KMS-11 (cell line): ENCODE measurements around the gene MAFB.

Experiments used
- H2AFZ ChIP-seq: fragments of 200-600 bp; sonication (generic); 2 replicates; pipeline ENCODE4 v1.6.1; 2016; ENCODE audit warnings: antibody characterized with exemption, mixed run types, low read depth
- H3K27ac ChIP-seq: fragments of 200-600 bp; sonication (generic); 2 replicates; pipeline ENCODE4 v1.6.1; 2016; ENCODE audit warnings: mild to moderate bottlenecking, mixed run types
- H3K27me3 ChIP-seq: fragments of 200-600 bp; sonication (generic); 2 replicates; pipeline ENCODE4 v1.6.1; 2017; ENCODE audit warnings: mild to moderate bottlenecking, low read depth, mixed run types, moderate library complexity; ENCODE audit not compliant: insufficient read depth
- H3K36me3 ChIP-seq: fragments of 200-600 bp; sonication (generic); 2 replicates; pipeline ENCODE4 v1.6.1; 2017; ENCODE audit warnings: mild to moderate bottlenecking, mixed run types; ENCODE audit not compliant: insufficient read depth
- H3K4me1 ChIP-seq: fragments of 200-600 bp; sonication (generic); 2 replicates; pipeline ENCODE4 v1.6.1; 2016; ENCODE audit warnings: mild to moderate bottlenecking, low read depth, mixed run types; ENCODE audit not compliant: poor library complexity, severe bottlenecking
- H3K4me2 ChIP-seq: fragments of 200-600 bp; sonication (generic); 2 replicates; pipeline ENCODE4 v1.7.0; 2016; ENCODE audit warnings: mild to moderate bottlenecking, mixed run types
- H3K4me3 ChIP-seq: fragments of 200-600 bp; sonication (generic); IDR thresholded peaks from 2 replicates; pipeline ENCODE4 v1.6.1; 2017; ENCODE audit warnings: low read depth, low read length, mixed read lengths; ENCODE audit not compliant: insufficient read depth
- H3K79me2 ChIP-seq: fragments of 200-600 bp; sonication (generic); 2 replicates; pipeline ENCODE4 v1.6.1; 2016; ENCODE audit warnings: low read depth, mixed run types; ENCODE audit not compliant: insufficient read depth
- H3K9ac ChIP-seq: fragments of 200-600 bp; sonication (generic); 2 replicates; pipeline ENCODE4 v1.6.1; 2016; ENCODE audit warnings: mild to moderate bottlenecking, mixed run types
- H4K20me1 ChIP-seq: fragments of 200-600 bp; sonication (generic); 2 replicates; pipeline ENCODE4 v1.6.1; 2016; ENCODE audit warnings: mild to moderate bottlenecking, mixed run types; ENCODE audit not compliant: insufficient read depth
- TF ChIP-seq, protein P1 (sequence below): fragments of 200-600 bp; sonication (generic); conservative IDR thresholded peaks from 2 replicates; pipeline ENCODE4 v1.6.1; 2017; ENCODE audit warnings: low read depth, mild to moderate bottlenecking, antibody characterized with exemption, low read length, moderate library complexity, mixed read lengths

Gene MAFB

GRCh38 chr20:40673442-40673841, 15.6 kb downstream of the MAFB start:
- no peak overlapping the region for H3K4me3 ChIP-seq
- H3K4me2 ChIP-seq, result no peak overlapping the region
- no peaks in the 10 kb centered on the region for H4K20me1 ChIP-seq
- H3K9ac ChIP-seq, result no peak overlapping the region
- H3K36me3 ChIP-seq, result no peaks in the 10 kb centered on the region
- H3K79me2 ChIP-seq, result no peaks in the 10 kb centered on the region
- no peak overlapping the region for H3K27ac ChIP-seq
- no peak overlapping the region for H2AFZ ChIP-seq
- H3K27me3 ChIP-seq, result no peaks in the 10 kb centered on the region
- TF ChIP-seq, protein P1, sequence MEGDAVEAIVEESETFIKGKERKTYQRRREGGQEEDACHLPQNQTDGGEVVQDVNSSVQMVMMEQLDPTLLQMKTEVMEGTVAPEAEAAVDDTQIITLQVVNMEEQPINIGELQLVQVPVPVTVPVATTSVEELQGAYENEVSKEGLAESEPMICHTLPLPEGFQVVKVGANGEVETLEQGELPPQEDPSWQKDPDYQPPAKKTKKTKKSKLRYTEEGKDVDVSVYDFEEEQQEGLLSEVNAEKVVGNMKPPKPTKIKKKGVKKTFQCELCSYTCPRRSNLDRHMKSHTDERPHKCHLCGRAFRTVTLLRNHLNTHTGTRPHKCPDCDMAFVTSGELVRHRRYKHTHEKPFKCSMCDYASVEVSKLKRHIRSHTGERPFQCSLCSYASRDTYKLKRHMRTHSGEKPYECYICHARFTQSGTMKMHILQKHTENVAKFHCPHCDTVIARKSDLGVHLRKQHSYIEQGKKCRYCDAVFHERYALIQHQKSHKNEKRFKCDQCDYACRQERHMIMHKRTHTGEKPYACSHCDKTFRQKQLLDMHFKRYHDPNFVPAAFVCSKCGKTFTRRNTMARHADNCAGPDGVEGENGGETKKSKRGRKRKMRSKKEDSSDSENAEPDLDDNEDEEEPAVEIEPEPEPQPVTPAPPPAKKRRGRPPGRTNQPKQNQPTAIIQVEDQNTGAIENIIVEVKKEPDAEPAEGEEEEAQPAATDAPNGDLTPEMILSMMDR, result no peak
- no peaks in the 10 kb centered on the region for H3K4me1 ChIP-seq

- Histone ChIP-seq H3K79me2 (no peaks in the 10 kb centered on the region), H3K27me3 (no peaks in the 10 kb centered on the region), H3K27ac (no peak overlapping the region)
These were observed 16.9 kb downstream of the MAFB start for GRCh38 chr20:40672095-40672494.

DNA sequence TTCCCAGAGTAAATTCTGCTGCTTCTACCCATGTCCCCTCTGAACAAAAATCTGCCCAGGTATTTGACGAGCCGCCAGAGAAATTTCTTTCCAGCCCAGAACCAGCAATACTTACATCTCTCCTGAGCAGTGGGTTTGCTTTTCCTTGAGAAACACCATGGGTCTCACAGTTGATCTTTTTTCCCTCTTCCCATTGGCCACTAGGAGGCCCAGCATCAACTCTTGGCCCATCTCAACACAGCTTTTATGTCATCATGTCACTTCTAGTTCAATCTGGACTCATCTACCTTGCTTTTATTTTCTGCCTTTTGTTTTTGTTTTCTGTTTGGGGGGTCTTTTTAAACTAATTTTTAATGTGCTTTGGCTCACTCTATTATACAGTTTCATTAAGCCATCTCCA, 18.8 kb downstream of the MAFB start:
- H3K27ac ChIP-seq, result no peak overlapping the region
- H3K4me2 ChIP-seq, result no peak overlapping the region
- no peak overlapping the region for H2AFZ ChIP-seq
- no peaks in the 10 kb centered on the region for H3K27me3 ChIP-seq
- H3K9ac ChIP-seq, result no peak overlapping the region
- H3K4me1 ChIP-seq, result no peaks in the 10 kb centered on the region
- H3K36me3 ChIP-seq, result no peaks in the 10 kb centered on the region
- TF ChIP-seq, protein P1, result no peak; the same call in 1 of the 2 replicates
- no peaks in the 10 kb centered on the region for H3K79me2 ChIP-seq
- no peak overlapping the region for H3K4me3 ChIP-seq
- H4K20me1 ChIP-seq, result no peaks in the 10 kb centered on the region

More at GRCh38 chr20:40672095-40672494, 16.9 kb downstream of the MAFB start:
- no peaks in the 10 kb centered on the region for H4K20me1 ChIP-seq
- H3K4me2 ChIP-seq, result no peak overlapping the region
- no peak overlapping the region for H2AFZ ChIP-seq
- H3K4me3 ChIP-seq, result no peak overlapping the region
- H3K4me1 ChIP-seq, result no peaks in the 10 kb centered on the region
- H3K36me3 ChIP-seq, result no peaks in the 10 kb centered on the region
- TF ChIP-seq, protein P1, result no peak
- no peak overlapping the region for H3K9ac ChIP-seq

- Histone ChIP-seq H3K9ac (no peak overlapping the region), H3K4me1 (no peaks in the 10 kb centered on the region), H3K36me3 (no peaks in the 10 kb centered on the region), H3K27me3 (no peaks in the 10 kb centered on the region), H3K4me2 (no peak overlapping the region), H4K20me1 (no peaks in the 10 kb centered on the region), H3K27ac (no peak overlapping the region), H3K4me3 (no peak overlapping the region), H2AFZ (no peak overlapping the region), H3K79me2 (no peaks in the 10 kb centered on the region)
- TF ChIP-seq, protein P1, result no peak
These were observed 19.3 kb downstream of the MAFB start for GRCh38 chr20:40669692-40670091.
